Stimulated activated CD4-positive, alpha-beta T cell treated with anti-CD3 and anti-CD28 coated beads, Interleukin-1b, Interleukin-23, amount 100 ng/mL, for 4 hours (primary cell): ENCODE results near the gene GAS1.

ENCODE experiments used
- DNase-seq, 2 donors: peaks; one replicate each; pipeline ENCODE4 v3.0.0-alpha.2; 2020; ENCODE audit warnings: low read depth in 2 of 2

GAS1 gene, protein sequence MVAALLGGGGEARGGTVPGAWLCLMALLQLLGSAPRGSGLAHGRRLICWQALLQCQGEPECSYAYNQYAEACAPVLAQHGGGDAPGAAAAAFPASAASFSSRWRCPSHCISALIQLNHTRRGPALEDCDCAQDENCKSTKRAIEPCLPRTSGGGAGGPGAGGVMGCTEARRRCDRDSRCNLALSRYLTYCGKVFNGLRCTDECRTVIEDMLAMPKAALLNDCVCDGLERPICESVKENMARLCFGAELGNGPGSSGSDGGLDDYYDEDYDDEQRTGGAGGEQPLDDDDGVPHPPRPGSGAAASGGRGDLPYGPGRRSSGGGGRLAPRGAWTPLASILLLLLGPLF

DNA sequence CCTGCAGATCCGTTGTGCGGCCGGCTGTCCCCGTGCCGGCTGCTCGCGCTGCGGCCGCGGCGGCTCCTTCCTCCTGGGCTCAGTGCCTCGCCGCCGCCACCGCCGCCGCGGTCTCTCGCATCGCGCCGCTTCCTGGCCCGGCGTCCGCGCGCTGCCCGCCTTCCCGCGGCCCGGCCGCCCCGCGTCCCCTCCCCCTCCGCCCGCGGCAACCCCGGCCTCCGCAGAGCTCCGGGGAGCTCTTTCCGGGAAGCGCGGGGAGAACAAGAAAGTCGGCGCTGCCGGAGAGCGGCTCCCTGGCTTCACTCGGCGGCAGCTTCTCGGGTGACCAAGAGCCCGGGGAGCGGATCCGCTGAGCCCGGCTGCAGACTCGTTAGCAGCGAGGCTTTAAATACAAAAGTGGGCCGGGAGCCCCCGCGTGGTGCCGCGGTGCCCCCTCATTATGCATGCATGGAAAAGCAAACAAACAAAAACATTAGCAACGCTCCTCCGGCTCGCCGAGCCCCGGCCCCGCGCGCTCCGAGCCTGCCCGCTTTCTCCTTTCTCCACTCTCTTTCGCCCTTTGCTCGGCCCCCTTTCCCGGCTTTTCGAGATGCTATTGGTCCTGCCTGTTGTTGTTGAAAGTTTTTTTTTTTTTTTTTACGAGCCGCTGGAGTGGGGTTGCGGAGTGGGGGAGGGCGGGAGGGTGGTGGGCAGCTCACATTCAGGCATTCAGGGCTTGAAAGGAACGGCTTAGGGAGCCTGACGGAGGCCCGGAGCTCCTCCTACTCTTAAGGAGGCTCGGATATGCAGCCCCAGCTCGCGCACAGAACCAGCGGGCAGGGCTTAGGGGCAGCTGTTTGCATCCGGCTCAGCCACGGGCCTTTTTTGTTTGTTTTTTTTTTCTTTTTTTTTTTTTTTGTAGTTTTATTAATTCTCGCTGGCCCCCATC lies at the start of gene GAS1:
Gene GAS1 (minus strand): TSS at position 361 of the 928 bp plus-strand sequence. CDS start 727 bp downstream, outside the sequence.
- peak; percentile 43 to 48 for DNase-seq

DNA sequence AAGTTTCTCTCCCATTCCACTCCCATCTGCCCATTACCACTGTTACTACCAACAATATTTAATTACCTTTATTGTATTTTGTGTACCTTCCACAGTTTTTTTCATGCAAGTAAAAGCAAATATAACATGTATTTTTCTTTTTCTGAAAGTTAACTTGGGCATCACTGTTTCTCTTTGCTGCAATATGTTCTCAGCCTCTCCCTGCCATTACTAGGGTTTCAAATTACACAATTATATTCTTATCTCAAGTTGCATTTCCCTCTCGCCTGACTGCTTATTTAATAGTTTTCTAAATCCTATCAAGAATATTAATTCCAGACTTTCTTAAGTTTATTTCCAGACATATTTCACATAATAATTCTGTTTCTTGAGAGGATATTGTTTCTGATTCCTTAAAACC lies 46.9 kb upstream of the GAS1 start:
- DNase-seq, result no peak

DNA sequence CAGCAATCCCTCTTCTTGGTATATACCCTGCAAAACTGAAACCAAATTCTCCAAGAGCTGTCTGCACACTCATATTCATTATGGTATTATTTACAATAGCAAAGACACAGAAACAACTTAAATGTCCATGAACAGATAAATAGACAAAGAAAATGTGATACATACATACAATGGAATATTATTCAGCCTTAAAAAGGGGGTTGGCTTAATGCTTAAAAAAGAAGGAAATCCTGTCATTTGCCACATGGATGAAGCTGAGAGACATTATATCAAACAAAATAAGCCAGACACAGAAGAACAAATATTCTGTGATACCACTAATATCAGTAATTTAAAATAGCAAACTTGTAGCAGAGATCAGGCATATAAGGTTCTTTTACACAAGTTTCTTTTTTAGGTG lies 46.5 kb upstream of the GAS1 start:
- DNase-seq, result no peak

- DNase-seq, result no peak
Measured at GRCh38 chr9:86991077-86991476, 43.8 kb upstream of the GAS1 start.

DNA sequence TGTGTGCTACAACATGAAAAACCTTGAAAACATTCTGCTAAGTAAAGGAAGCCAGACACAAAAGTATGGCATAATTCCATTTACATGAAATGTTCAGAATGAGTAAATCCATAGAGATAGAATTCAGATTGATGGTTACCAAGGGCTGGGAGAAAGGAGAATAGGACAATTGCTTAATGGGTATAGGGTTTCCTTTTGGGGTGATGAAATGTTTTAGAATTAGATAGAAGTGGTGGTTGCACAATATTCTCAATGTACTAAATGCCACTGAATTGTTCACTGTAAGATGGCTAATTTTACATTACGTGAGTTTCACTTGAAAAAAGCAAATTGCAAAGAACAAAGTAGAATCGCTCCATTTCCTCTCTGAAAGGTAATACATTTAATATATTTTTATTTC lies 43.0 kb upstream of the GAS1 start:
- no peak for DNase-seq

GRCh38 chr9:86987900-86988299 lies 40.6 kb upstream of the GAS1 start:
- no peak for DNase-seq

DNA sequence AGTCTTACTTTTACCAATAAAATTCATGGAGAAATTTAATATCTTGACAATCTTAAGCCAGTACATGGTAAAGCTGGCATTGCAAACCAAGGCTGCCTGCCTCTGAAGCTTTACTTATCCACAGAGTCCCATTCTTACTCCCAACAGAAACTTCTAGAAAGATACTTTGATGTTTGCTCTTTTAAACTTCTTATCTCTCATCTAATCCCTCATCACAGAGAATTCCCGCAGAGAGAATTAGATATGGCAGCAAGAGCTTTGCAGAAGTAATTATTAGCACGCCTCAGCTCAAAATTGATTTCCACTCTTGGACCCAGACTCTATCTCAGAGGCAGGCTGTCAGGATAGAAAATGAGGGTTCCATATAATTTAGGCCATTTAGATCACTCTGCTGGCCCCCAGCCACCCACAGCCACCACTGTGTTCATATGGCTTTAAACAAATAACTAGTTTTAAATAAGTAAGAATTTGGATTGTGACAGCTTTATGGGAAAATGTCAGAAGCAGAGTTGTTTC lies 37.9 kb upstream of the GAS1 start:
- no peak for DNase-seq

DNA sequence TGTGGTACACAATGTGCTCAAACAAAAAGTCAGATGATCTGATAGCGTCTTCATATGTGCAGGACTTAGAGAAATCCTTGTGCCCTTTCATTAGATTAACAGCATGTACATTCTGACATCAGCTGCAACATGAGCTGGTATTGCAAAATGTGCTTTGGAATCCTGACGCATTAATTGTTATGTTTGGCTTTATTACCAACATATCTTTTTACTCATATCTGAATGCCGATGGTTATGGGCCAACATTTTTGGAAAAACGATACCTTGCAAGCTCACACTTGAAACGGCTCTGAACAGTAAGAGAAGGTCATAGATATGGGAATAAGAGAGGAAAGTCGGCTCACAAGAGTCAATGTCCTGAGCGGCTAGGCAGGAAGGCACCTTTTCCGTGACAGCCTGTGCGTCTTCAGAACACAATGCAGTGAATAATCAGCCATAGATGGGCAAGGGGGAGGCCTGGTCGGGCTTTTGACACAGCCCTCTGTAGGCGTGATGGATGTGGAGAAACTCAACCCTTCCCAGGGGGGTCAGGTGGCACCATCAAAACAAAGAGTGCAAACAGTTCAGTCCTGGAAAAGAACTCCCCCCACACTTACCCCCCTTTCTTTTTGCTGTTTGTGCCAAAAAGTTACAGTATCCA lies 36.4 kb upstream of the GAS1 start:
- DNase-seq, result no peak

- no peak for DNase-seq
Measured at GRCh38 chr9:86983249-86983619, 35.9 kb upstream of the GAS1 start.

DNA sequence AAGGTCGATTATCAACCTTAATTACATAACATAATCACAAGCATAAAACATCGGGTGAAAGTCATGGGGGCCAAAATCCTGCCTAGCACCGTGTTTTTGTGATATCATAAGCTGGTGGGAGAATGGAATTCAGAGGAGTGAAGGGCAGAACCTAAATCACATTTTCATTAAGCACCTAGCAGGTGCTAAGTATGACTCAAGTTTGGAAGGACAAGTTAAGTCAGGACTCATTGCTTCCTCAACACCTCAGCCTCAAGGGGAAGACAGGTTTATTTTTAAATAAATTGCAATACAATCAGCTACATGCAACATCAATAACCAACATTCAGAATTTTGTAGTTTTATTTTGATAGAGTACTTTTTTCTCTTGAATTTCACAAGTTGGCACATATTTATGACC lies 33.5 kb upstream of the GAS1 start:
- DNase-seq, result no peak

DNA sequence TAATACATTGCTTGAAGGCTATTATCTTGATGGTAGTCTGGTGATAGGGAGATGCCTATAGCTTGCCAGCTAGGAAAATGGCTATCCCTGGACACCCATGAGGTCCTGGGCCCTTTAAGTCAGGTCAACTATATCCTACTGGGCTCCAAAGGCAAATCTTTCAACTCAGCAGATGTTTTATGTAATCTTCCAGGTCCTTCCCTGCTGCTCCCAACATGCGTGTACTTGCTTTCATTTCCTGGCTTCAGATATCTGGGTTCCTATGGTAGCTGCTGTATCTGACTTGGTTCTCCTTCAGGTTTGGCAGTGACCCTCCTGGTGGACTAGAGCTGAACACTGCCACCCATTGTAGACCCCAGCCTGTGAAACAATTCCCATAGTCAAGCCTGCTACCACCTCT lies 32.4 kb upstream of the GAS1 start:
- DNase-seq, result no peak

GRCh38 chr9:86978922-86979474 lies 31.7 kb upstream of the GAS1 start:
- no peak for DNase-seq

DNA sequence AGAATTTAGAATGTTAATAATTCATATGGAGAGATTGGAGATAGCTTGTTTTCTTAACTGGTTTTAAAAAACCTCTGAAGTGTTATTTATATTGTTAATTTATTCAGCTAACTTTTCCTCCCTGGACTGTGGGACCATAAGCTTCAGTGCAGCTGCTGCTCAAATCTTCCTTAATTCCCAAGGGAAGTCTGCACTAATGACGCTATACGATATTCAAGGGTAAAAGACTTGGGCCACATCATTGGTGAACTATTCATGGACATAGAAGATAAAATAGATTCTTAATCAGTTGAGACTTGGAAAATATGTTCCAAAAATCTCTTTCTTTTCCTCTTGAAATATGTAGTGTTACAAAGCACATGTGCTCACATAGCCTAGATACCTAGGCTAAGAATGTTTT lies 31.1 kb upstream of the GAS1 start:
- no peak for DNase-seq

- no peak for DNase-seq
Measured at GRCh38 chr9:86977205-86977835, 30.0 kb upstream of the GAS1 start.

DNA sequence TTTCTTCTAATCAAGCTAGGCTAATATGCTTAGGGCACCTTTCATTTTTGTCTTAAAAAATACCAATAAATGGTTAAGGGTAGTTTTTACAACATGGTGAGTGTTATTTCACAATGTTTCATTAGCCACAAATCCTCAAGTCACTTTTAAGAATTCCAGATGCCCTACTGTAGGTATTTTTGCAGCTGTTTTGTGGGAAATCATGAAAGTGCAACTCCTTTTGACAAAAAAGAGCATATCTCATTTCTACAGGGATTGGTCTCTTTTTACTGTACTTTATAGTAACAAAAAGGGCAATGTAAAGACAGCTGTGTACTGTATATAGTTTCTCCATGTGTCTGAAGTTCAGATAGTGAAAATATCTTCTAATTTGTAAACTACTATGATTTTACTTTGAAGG lies 28.3 kb upstream of the GAS1 start:
- no peak for DNase-seq

DNA sequence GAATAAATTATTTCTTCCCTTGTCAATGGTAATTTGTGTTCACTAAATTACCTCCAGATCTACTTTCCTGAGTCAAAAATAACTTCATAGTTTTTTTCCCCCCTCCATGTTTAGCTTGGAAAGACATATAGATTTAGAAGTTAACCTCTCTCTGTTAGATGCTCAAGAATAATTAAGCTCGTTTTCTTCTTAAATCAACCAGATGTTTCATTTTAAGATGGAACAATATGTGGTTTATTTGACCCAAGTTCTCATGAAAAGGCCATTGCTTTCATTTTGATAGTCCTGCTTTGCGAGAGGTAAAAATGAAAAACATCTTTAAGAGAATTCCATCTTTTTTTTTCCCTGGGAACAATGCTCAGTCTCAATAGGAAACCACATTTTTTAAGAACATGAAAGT lies 27.7 kb upstream of the GAS1 start:
- DNase-seq, result no peak

DNA sequence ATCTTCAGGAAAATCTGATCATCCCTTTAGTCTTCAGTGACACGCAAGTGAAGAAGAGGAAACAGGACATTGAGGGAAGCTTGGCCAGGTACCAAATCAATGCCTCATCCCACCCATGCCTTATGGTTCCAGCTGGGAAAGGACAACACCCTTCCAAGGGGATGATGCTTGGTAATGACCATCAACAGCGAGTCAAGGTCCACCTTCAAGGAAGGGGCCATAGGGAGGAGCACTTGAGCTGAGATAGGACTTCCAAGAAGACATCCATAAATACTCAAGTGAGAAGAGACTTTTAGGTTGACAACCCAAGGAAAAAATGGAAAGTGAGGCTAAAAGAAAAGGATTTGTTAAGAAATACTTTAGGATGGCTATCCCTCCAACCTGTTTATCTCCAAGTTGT lies 27.1 kb upstream of the GAS1 start:
- no peak for DNase-seq

DNA sequence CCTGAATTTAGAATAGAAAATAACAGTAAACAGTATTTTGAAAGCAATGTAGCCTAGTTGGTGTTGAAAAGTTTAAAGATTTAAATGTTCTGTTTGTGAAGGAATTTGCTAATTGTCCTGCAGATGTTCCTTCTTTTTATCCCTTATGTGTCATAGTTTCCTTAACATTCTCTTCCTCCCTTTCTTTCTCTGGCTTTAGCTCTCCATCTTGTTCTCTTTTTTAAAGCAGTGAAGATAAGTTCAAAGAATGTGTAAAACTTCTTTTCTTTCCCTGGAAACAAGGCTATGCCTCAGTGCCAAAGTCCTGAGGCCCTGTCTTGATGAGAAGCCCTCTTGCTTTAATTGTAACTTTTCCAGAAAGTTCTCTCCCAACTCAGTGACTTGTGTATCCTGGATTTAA lies 24.4 kb upstream of the GAS1 start:
- DNase-seq, result no peak

DNA sequence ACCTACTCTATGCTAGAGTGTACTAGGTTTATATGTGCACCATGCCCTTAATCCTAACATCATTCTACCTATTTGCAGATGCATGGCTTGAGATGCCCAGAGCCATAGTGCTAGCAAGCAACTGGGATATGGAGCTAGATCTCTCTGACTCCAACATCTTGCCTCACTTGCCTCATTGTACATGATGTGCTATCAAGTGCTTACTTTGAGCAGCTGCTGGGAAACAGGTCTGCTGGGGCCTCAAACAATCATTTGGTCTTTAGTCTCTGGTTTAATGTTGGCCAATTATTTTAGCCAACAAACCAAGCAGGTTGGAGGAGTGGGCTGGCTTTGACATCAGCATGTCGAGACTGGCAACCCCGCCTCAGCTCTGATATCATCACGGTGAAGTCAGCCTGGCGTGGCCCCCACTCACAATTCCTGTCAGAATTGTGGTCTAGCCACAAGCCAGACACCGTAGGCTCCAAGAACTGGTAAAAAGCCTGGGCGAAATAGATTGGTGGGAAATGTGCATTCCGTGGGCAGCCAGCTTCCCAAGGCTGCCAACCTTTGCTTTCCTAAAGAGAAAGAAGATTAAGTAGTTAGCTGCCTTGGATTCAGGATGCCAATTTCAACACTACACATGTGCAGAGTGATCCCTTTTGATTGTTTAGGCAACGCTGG lies 21.1 kb upstream of the GAS1 start:
- no peak for DNase-seq

DNA sequence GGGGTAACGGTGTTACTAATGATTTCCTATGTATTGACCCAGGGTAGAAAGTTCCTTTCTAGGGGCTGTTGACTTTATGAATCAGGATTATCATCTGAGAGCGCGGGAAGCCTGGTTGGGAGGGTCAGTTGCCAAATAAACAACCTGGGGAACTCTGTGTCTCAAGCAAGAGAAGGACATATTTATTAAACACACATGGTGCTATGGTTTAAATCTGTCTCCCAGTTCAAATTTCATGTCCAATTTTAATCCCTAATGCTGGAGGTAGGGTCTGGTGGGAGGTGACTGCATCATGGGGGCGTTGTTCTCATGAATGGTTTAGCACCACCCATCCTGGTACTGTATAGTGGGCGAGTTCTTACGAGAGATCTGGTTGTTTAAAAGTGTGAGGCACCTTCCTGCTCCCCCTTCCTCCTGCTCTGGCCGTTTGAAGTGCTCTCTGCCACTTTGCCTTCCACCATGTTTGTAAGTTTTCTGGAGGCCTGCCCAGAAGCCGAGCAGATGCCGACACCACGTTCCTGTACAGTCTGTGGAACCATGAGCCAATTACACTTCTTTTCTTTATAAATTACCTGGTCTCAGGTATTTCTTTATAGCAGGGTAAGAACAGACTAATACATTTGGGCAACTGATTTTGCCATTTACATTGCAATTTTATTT lies 19.7 kb upstream of the GAS1 start:
- no peak for DNase-seq
